ENCODE results near the gene SLC6A18. TPM values are rescaled to one million over a fixed set of nuclear protein-coding genes. Genes with fewer than 3 reads are reported as not detected.

The SLC6A18 gene
- total and polyA plus RNA-seq, 10 of the 15 experiments (the other 5 are each of a cell fraction or from before 2014, with no cell fraction given) = not detected

DNA sequence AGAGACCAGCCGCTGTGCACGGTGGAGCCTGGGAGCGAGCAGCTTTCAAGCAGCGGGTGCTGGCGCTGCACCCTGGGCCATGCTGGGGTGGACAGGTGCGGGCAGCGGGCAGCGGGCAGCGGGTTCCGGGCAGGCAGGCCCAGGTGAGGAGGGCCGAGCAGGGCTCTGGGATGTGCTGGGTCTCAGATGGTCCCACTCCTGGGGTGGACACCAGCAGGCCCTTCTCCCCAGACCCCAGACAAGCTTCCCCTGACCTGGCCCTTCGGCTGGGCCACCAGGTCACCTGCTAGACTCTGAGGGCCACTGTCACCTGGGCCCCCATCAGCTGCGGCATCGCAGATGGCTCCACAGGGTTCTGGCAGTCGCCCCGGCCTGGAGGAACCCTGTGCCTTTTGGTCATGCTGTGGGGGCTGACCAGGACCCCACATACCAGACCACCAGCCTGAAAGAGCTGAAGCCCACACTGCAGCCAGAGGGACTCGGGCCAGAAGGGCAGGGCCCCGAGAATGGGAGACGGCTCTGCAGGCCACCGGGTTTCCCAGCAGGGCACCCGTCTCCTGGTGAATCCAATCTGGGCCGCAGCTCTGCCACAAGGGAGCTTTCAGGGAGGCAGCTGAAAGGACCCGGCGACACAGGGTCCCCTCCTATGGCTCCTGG lies 21.7 kb upstream of the SLC6A18 start:
- Histone ChIP-seq H3K79me2 (ENCODE audit: control insufficient read depth, insufficient read depth, low read length) (no peaks in the 10 kb centered on the region), H4K20me1 (ENCODE audit: control insufficient read depth, insufficient read depth) (no peaks in the 10 kb centered on the region; the same call in 1 of the 2 replicates), H3K27ac (ENCODE audit: control insufficient read depth, insufficient read depth) (no peak overlapping the region), H3K4me3 (no peak overlapping the region), H3K36me3 (ENCODE audit: control insufficient read depth in 2 of 2, insufficient read depth in 2 of 2, low read length in 1 of 2) (no peaks in the 10 kb centered on the region), H2AFZ (ENCODE audit: control insufficient read depth, low read depth, low read length) (no peak overlapping the region), H3K27me3 (replicated peaks in 1 of 2; ENCODE audit: control insufficient read depth in 2 of 2, insufficient read depth in 2 of 2, low read length in 1 of 2) (no peaks in the 10 kb centered on the region), H3K9ac (ENCODE audit: control insufficient read depth, insufficient read depth, low read length) (no peak overlapping the region), H3K4me1 (ENCODE audit: control insufficient read depth, insufficient read depth, low read length) (no peaks in the 10 kb centered on the region), H3K4me2 (ENCODE audit: control insufficient read depth, insufficient read depth) (no peak overlapping the region), H3K9me3 (replicated peaks; ENCODE audit: control insufficient read depth, insufficient read depth, low read length) (no peaks in the 10 kb centered on the region)
- no peak for ATAC-seq
- DNase-seq (ENCODE audit: low read depth, low spot score) = no peak
- FAIRE-seq = no peak
- TF ChIP-seq ATF2 (IDR thresholded peaks at IDR 0.05; ENCODE audit: low read length) (no peak), ZBED1 (IDR thresholded peaks at IDR 0.05; ENCODE audit: borderline replicate concordance) (no peak), ZNF622 (IDR thresholded peaks at IDR 0.05) (no peak)
- TF ChIP-seq, protein P1, sequence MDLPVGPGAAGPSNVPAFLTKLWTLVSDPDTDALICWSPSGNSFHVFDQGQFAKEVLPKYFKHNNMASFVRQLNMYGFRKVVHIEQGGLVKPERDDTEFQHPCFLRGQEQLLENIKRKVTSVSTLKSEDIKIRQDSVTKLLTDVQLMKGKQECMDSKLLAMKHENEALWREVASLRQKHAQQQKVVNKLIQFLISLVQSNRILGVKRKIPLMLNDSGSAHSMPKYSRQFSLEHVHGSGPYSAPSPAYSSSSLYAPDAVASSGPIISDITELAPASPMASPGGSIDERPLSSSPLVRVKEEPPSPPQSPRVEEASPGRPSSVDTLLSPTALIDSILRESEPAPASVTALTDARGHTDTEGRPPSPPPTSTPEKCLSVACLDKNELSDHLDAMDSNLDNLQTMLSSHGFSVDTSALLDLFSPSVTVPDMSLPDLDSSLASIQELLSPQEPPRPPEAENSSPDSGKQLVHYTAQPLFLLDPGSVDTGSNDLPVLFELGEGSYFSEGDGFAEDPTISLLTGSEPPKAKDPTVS (IDR thresholded peaks at IDR 0.05; ENCODE audit: low read depth, low read length) = no peak
- POLR2A ChIA-PET = no interaction called here
- CTCF ChIA-PET = no interaction called here
- RAD21 ChIA-PET (ENCODE audit: unreplicated experiment) = no interaction called here
- intact Hi-C loops (cut with micrococcal nuclease; ENCODE audit: unreplicated experiment) (no loop called here), in situ Hi-C loops (cut with MboI) (no loop called here)
- BruUV-seq (replicated peaks) = no TSS peak
- WGBS (ENCODE audit: insufficient coverage, insufficient replicate concordance, low lambda C conversion rate, missing lambda C conversion rate) = 37% methylated on average over 23 of the region's 24 CpGs
- SMC1A ChIA-PET (ENCODE audit: uncharacterized antibody, unreplicated experiment) = no interaction called here
